HG03442 (cell line): ENCODE data around the gene PDX1.
"Not testable (repeated sequence)": the region's sequence is repeated elsewhere in the genome, so short reads cannot be mapped to it uniquely, and the experiment has no call there.

ENCODE experiments used
- ATAC-seq: cut with Tn5 transposase; IDR thresholded peaks from one replicate; pipeline ENCODE4 v1.9.1; 2021; ENCODE audit warnings: mild to moderate bottlenecking, moderate library complexity; ENCODE audit not compliant: unreplicated experiment

The PDX1 gene

DNA sequence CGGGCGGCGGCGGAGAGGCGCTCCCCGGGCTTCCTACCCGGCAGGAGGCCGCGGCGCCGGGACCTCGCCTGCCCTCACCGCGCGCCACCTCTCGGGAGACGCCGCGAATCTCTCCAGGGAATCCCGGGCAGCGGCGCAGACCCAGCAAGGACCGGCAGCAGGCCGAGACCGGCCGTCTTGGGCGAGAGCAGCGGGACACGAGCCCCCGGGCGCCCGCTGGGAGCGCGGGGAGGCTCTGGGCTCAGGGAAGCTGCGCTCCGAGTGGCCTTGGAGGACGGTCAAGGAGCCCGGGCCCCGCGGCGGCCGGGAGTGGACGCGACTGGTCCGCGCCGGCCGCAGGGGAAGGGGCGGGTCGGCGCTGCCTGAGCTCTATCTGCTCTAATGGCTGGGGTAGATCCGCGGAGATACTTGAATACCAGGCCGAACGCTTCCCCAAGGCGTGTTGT is 34.6 kb downstream of the PDX1 start:
- ATAC-seq = no peak

DNA sequence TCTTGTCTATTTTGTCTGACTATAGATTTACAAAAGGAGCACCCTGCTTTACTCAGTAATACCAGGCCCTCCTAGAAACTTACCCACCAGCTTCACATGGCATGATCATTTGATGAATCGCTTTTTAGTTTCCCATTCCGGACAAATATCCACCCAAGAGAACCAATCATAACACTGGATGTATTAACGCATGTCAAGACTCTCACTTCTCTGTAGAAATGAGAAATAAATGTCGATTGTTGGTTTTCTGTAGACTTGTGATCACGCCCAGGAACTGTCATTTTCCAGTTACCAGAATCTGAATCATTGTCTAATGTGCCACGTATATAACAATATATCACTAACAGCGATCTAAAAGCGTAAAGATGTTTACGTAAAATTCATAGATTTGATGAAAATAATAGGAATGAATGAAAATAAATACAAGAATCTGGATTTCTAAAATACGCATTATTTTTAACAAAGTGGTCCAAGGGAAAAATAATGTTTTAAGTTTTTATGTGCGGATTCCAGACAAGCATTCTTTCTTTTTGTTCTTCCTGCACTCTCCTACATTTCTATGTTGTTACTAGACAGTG is 35.3 kb downstream of the PDX1 start:
- no peak for ATAC-seq

- ATAC-seq = no peak
These were observed 36.9 kb downstream of the PDX1 start for GRCh38 chr13:27956576-27957300.

GRCh38 chr13:27959976-27960361 is 40.2 kb downstream of the PDX1 start:
- ATAC-seq = no peak

DNA sequence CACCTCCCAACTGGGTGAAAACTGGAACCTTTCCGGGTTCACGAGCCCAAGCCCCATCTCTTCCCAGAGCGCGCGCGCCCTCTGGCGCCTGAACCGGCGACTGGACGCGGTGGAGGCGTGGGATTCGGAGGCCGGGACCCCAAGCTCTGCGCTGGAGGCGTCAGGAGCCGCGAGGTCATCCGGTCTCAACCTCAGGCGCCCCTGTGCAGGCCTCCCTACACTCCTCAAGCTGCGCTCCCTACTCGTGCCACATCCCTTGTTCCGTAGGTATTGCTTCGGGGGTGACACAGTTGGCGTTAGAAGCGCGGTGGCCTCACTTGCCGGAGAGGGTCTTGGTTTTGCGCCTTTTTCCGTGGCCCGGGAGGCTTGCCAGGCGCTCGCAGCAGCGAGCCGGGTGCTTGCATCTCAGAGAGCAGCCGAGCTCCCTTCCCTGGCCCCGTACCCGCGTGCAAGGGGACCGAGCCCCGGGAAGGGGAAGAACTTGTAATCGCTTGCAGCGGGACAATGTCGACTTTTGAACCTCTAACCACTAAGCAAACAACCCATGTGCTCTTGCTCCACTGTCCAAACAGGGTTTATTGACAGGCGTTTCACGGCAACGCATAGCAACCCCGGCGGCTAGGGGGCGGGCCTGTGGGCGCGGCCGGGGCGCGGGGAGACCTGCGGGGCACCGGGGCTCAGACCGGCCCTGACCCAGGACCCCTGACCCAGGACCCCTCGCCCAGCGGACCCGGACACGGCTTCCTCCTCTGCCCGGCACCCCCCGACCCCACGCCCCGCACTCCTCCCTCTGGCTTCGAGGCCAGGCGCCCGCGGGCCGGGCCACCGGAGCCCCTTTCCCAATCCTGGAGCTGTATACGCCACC is 40.8 kb downstream of the PDX1 start:
- ATAC-seq = no peak

- ATAC-seq = no peak
These were observed 41.7 kb downstream of the PDX1 start for GRCh38 chr13:27961227-27962085.

DNA sequence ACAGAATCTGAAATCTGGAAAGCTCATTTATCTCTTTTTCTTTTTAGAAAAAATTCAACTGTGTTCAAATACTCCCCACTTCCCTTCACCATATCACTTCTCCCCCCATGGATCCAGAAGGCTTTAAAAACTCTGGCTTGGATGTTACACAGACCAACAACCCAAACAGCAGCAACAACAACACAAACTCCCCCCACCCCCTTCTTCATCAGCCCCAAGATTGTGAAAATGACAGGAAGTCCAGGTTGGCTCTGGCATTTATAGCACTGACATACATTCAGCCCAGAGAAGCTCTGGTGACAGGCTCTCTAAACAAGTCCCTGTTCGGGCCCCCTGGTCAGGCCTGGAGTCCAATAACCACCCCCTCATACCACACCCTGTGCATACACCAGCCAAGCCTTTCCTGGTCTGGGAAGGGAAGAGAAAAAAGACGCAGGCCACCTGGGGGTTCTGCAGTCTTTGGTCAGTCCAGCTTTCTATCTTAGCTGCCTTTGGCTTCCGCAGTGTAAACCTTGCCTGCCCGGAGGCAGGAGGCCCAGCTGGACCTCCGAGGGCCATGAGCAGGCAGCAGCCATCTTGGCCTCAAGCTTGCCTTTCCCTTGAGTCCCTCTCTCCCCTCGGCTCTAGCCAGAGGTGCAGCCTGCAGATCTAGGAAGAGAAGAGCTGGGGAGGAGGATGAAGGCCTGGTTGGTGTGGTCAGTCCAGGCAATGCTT is 42.5 kb downstream of the PDX1 start:
- ATAC-seq = no peak

- ATAC-seq = no peak
These were observed 43.2 kb downstream of the PDX1 start for GRCh38 chr13:27962982-27963381.

GRCh38 chr13:27963491-27963890 is 43.7 kb downstream of the PDX1 start:
- no peak for ATAC-seq

- ATAC-seq = not testable (repeated sequence)
These were observed 44.4 kb downstream of the PDX1 start for GRCh38 chr13:27964206-27964605.

GRCh38 chr13:27964741-27965323 is 45.0 kb downstream of the PDX1 start:
- ATAC-seq = no peak

DNA sequence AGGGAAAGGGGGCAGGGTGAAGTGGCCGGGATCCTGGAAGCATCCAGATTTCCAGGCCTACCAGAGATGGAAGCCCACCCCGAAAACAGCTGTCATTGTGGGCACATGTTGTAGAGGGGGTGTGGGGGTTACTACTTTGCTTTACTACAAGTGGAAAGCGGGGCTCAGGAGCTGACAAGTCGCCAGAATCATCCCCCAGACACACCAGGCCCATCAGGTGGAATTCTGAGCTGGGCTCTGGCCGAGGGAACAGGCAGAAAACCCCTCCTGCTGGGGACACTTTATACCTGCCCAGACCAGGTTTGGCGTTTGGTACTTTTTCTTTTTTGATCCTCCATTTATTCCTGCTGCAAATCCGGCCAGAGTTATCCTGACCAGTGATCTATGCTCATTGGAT is 45.5 kb downstream of the PDX1 start:
- ATAC-seq = no peak

DNA sequence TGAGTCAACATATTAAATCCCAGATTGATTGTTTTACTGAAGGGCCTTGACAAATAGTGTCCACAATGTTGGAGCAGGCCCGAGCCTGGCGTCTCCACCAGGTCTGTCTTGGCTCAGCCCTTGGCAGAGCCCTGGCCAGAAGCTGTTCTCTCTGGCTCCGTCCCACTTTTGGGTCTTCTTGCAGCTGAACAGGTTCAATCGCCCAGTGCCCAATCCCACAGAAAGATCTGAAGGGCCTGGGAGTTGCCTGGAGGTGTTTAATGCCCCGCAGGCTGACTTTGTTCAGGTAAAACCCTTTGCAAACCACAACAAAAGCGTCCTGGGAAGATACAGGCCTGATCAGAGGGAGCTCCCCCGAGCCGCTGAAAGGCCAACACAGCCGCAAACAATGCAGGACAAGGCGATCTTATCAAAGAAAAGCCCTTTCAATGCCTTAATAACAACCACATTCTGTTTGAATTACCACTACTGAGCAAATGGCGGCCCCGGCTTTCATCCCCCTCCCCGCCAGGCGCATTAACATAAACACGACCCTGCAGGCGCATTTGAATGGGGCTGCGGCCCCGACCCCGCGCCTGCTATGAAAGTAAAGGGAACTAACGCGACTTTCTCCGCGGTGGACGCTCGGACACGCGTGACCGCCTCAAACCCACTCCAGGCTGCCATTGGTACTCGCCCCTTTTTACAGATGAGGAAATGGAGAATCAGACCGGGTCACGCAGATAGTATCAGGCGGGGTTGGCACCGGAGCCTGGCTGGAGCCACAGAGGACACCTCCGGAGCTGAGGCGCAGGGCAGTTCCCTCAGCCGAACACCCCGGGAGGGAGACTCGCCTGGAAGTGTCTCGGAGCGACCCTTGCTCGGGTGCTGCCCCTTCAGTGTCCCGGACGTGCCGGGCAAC is 46.2 kb downstream of the PDX1 start:
- ATAC-seq = no peak

GRCh38 chr13:27966641-27967202 is 46.9 kb downstream of the PDX1 start:
- ATAC-seq = no peak

- no peak for ATAC-seq
These were observed 47.5 kb downstream of the PDX1 start for GRCh38 chr13:27967203-27967735.

- ATAC-seq = no peak
These were observed 48.0 kb downstream of the PDX1 start for GRCh38 chr13:27967736-27968315.

DNA sequence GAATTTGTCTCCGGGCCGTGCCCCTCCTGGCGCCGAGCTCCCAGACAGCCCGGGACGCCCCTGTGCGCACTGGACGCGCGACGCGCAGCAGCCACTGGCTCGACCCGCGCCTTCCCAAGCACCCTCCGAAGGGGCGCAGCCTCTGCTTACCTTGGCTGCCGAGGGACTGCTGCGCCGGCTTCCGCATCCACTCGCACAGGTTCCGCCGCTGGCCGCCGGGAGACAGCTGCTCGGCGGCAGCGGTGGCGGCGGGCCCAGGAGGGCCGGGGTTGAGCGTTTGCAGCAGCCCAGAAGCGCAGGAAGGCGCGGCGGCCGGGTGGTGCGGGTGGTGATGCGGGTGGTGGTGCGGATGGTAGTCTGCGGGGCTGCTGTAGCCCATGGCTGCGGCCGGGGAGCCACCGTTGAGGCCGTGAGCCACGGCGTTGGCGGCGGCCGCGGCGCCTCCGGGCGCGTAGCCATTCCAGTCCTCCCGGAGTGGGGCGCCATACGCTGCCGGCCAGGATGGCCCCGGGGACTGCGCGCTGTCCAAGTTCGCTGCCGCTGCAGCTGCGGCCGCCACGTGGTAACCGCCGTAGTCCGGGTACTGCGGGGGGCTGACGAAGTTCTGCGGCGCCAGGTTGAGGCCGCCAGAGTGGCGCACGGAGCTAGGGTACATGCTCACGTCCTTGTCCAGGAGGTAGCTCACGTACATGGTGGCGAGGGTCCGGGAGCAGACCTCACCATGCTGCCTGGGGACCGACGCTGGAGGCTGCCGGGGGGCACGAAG is 48.7 kb downstream of the PDX1 start:
- ATAC-seq = no peak
